Activated CD4-positive, alpha-beta memory T cell treated with anti-CD3 and anti-CD28 coated beads, Interleukin-2, amount 10 ng/mL, durations not matched to agents 7 days and 5 days (primary cell): Measurements from ENCODE around the gene AJAP1. TPM values are rescaled to one million over a fixed set of nuclear protein-coding genes. Genes with fewer than 3 reads are reported as not detected.

Source experiments
- CTCF ChIA-PET: fragments of 350-600 bp; sonication (Branson Sonifier 250); formaldehyde crosslinking; loops from one replicate; lab custom pipeline; 2021; ENCODE audit warnings: antibody characterized with exemption, inconsistent platforms; lab: Charles Lee
- POLR2A ChIA-PET: fragments of 350-600 bp; sonication (Branson Sonifier 250); formaldehyde crosslinking; loops from one replicate; lab custom pipeline; 2021; ENCODE audit warnings: antibody characterized with exemption; lab: Charles Lee
- DNase-seq: peaks from one replicate; pipeline ENCODE4 v3.0.0-alpha.2; 2020
- H3K27ac Mint-ChIP-seq: one replicate; pipeline ENCODE4 v1.8.0; 2021; ENCODE audit warnings: mild to moderate bottlenecking, mixed read lengths
- H3K27me3 Mint-ChIP-seq: one replicate; pipeline ENCODE4 v1.8.0; 2021; ENCODE audit warnings: mixed read lengths
- H3K36me3 Mint-ChIP-seq: one replicate; pipeline ENCODE4 v1.8.0; 2021; ENCODE audit warnings: low read depth, mixed read lengths
- H3K4me1 Mint-ChIP-seq: one replicate; pipeline ENCODE4 v1.8.0; 2021; ENCODE audit warnings: mixed read lengths
- H3K4me3 Mint-ChIP-seq: one replicate; pipeline ENCODE4 v1.8.0; 2021; ENCODE audit warnings: mild to moderate bottlenecking, mixed read lengths
- H3K9me3 Mint-ChIP-seq: one replicate; pipeline ENCODE4 v1.8.0; 2021; ENCODE audit warnings: mixed read lengths
- total RNA-seq, 2 experiments: library from RNA; stranded (reverse); gene quantifications; one replicate each; pipeline ENCODE4 v1.2.3, GENCODE V29; 2021

The AJAP1 gene
- total RNA-seq, 2 experiments from 2014 or later = not detected

GRCh38 chr1:4756851-4757580 lies 102.6 kb downstream of the AJAP1 start:
- H3K4me1 Mint-ChIP-seq = no peaks in the 10 kb centered on the region
- H3K36me3 Mint-ChIP-seq = no peaks in the 10 kb centered on the region
- no peaks in the 10 kb centered on the region for H3K27me3 Mint-ChIP-seq
- H3K27ac Mint-ChIP-seq = no peak overlapping the region
- DNase-seq = no peak
- CTCF ChIA-PET = no interaction called here
- no peak overlapping the region for H3K4me3 Mint-ChIP-seq
- peaks cover 15% of the 10 kb centered on the region for H3K9me3 Mint-ChIP-seq
- POLR2A ChIA-PET = no interaction called here

DNA sequence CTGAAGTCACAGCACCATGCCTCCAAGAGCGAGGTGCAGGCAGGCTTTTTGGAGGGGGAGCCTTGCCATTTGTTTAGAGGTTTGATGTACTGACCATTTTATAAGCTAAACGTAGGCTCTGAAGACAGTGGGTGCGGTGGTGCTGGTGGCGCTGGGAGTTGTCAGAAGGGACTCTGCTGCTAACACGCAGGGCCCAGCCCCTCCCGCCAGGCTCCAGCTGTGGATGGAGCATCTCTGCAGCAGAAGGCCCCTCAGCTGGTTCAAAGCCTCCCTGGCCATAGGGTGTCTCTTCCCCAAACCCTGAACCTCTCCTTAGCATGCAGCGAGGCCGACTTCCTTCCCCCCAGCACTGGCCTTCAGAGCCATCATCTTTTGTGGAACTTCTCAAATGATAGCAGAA lies 105.3 kb downstream of the AJAP1 start:
- H3K4me1 Mint-ChIP-seq = no peaks in the 10 kb centered on the region
- no peak overlapping the region for H3K4me3 Mint-ChIP-seq
- no peak overlapping the region for H3K27ac Mint-ChIP-seq
- DNase-seq = no peak
- no peaks in the 10 kb centered on the region for H3K27me3 Mint-ChIP-seq
- no peaks in the 10 kb centered on the region for H3K36me3 Mint-ChIP-seq
- ChIA-PET CTCF (no interaction called here), POLR2A (no interaction called here)
- peaks cover 15% of the 10 kb centered on the region for H3K9me3 Mint-ChIP-seq

- Mint-ChIP-seq H3K27me3 (no peaks in the 10 kb centered on the region), H3K4me3 (no peak overlapping the region), H3K4me1 (no peaks in the 10 kb centered on the region), H3K36me3 (no peaks in the 10 kb centered on the region), H3K9me3 (peaks cover 15% of the 10 kb centered on the region), H3K27ac (no peak overlapping the region)
- ChIA-PET POLR2A (no interaction called here), CTCF (no interaction called here)
- DNase-seq = no peak
Observed at GRCh38 chr1:4760088-4760487, 105.7 kb downstream of the AJAP1 start.

- Mint-ChIP-seq H3K36me3 (no peaks in the 10 kb centered on the region), H3K27me3 (no peaks in the 10 kb centered on the region), H3K9me3 (peaks cover 15% of the 10 kb centered on the region), H3K4me3 (no peak overlapping the region), H3K27ac (no peak overlapping the region), H3K4me1 (no peaks in the 10 kb centered on the region)
- CTCF ChIA-PET = no interaction called here
- POLR2A ChIA-PET = no interaction called here
- DNase-seq = no peak
Observed at GRCh38 chr1:4761324-4761723, 106.9 kb downstream of the AJAP1 start.

DNA sequence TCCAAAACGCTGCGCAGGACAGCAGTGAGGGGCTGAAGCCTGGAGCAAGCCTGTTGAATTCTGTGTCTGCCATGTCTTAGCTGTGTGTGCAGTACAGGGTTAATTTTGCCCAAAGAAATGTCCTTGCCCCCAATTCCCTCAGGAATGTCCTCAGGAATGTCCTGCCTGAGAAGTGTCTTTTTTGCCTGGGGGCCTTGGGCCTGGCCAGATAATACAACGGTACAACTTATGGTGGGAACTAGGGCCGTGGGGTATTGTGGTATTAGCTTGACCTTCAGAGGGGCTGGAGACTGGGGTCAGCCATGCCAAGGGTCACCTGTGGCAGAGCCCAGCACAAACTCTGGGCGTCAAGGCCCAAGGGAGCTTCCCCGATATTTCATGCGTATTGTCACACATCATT lies 107.7 kb downstream of the AJAP1 start:
- no peaks in the 10 kb centered on the region for H3K27me3 Mint-ChIP-seq
- no peak overlapping the region for H3K4me3 Mint-ChIP-seq
- CTCF ChIA-PET = no interaction called here
- no peaks in the 10 kb centered on the region for H3K4me1 Mint-ChIP-seq
- POLR2A ChIA-PET = no interaction called here
- H3K36me3 Mint-ChIP-seq = no peaks in the 10 kb centered on the region
- DNase-seq = no peak
- H3K27ac Mint-ChIP-seq = no peak overlapping the region
- peaks cover 15% of the 10 kb centered on the region for H3K9me3 Mint-ChIP-seq

- Mint-ChIP-seq H3K36me3 (no peaks in the 10 kb centered on the region), H3K9me3 (no peaks in the 10 kb centered on the region), H3K27ac (no peak overlapping the region), H3K4me1 (no peaks in the 10 kb centered on the region), H3K4me3 (no peak overlapping the region), H3K27me3 (no peaks in the 10 kb centered on the region)
- ChIA-PET CTCF (no interaction called here), POLR2A (no interaction called here)
- no peak for DNase-seq
Observed at GRCh38 chr1:4767308-4767707, 112.9 kb downstream of the AJAP1 start.

- Mint-ChIP-seq H3K4me1 (no peaks in the 10 kb centered on the region), H3K4me3 (no peak overlapping the region), H3K36me3 (no peaks in the 10 kb centered on the region), H3K9me3 (no peaks in the 10 kb centered on the region), H3K27ac (no peak overlapping the region), H3K27me3 (no peaks in the 10 kb centered on the region)
- ChIA-PET POLR2A (no interaction called here), CTCF (no interaction called here)
- DNase-seq = no peak
Observed at GRCh38 chr1:4768553-4768952, 114.1 kb downstream of the AJAP1 start.

- DNase-seq = no peak
- CTCF ChIA-PET = interaction anchor here (0.5 kb wide), 1 partner anchor 150 kb away, joined by 5 read pairs; no protein-coding TSS in a partner anchor
- Mint-ChIP-seq H3K27me3 (no peaks in the 10 kb centered on the region), H3K9me3 (no peaks in the 10 kb centered on the region), H3K4me1 (no peaks in the 10 kb centered on the region), H3K4me3 (no peak overlapping the region), H3K27ac (no peak overlapping the region), H3K36me3 (no peaks in the 10 kb centered on the region)
- POLR2A ChIA-PET = no interaction called here
Observed at GRCh38 chr1:4769516-4770280, 115.3 kb downstream of the AJAP1 start.

DNA sequence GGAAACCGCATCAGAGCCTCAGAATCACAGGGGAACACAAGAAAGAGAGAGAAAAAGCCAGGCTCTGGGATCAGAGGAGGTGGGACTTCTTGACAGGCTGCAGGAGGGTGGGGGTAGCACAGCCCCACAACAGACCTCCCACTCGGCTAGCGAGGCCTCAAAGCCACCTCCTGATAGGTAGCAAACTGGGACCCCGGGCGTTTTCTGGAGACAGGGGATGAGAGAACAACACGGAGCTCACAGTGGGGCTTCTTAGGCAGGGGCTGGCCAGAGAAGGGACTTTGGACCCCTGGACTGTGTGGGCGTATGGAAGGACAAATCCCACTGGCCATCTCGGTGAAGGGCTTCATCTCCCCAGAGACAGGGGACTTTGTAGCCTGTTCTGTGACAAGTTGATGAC lies 116.3 kb downstream of the AJAP1 start:
- no peak overlapping the region for H3K4me3 Mint-ChIP-seq
- no peaks in the 10 kb centered on the region for H3K9me3 Mint-ChIP-seq
- ChIA-PET CTCF (no interaction called here), POLR2A (no interaction called here)
- no peak overlapping the region for H3K27ac Mint-ChIP-seq
- H3K36me3 Mint-ChIP-seq = no peaks in the 10 kb centered on the region
- no peaks in the 10 kb centered on the region for H3K27me3 Mint-ChIP-seq
- no peaks in the 10 kb centered on the region for H3K4me1 Mint-ChIP-seq
- no peak for DNase-seq

DNA sequence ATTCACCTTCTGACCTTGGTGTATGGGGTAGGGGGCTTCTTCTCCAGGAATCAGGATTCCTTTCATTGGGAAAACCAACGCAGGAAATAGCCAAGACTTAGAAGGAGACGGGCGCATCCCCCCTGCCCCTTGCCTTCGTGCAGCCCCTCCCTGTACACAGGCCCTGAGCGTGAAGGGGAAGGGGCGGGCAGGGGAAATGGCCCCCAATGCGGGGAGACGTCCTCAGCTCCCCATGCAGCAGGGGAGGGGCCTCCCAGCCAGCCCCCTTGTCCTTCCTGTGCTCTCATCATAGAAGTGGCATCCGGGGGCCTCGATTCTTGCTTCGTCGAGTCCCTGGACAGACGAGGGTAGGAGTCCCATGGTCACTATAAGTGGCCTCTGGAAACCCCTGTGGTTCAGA lies 116.9 kb downstream of the AJAP1 start:
- POLR2A ChIA-PET = no interaction called here

GRCh38 chr1:4771721-4772120 lies 117.3 kb downstream of the AJAP1 start:
- H3K4me1 Mint-ChIP-seq = no peaks in the 10 kb centered on the region
- DNase-seq = no peak
- H3K4me3 Mint-ChIP-seq = no peak overlapping the region
- ChIA-PET POLR2A (interaction anchor here (0.6 kb wide), 1 partner anchor 1621 kb away, joined by 4 read pairs; no protein-coding TSS in a partner anchor), CTCF (no interaction called here)
- H3K36me3 Mint-ChIP-seq = no peaks in the 10 kb centered on the region
- no peaks in the 10 kb centered on the region for H3K27me3 Mint-ChIP-seq
- no peaks in the 10 kb centered on the region for H3K9me3 Mint-ChIP-seq
- H3K27ac Mint-ChIP-seq = no peak overlapping the region

More for the DNA sequence above, 116.9 kb downstream of the AJAP1 start:
- no peaks in the 10 kb centered on the region for H3K4me1 Mint-ChIP-seq
- H3K4me3 Mint-ChIP-seq = no peak overlapping the region
- CTCF ChIA-PET = no interaction called here
- H3K27me3 Mint-ChIP-seq = no peaks in the 10 kb centered on the region
- no peak overlapping the region for H3K27ac Mint-ChIP-seq
- no peaks in the 10 kb centered on the region for H3K36me3 Mint-ChIP-seq
- no peaks in the 10 kb centered on the region for H3K9me3 Mint-ChIP-seq
- no peak for DNase-seq

- H3K4me1 Mint-ChIP-seq = no peaks in the 10 kb centered on the region
- H3K27me3 Mint-ChIP-seq = no peaks in the 10 kb centered on the region
- H3K36me3 Mint-ChIP-seq = no peaks in the 10 kb centered on the region
- CTCF ChIA-PET = no interaction called here
- H3K9me3 Mint-ChIP-seq = no peaks in the 10 kb centered on the region
- POLR2A ChIA-PET = interaction anchor here (0.6 kb wide), 1 partner anchor 1622 kb away, joined by 4 read pairs; no protein-coding TSS in a partner anchor
- no peak overlapping the region for H3K27ac Mint-ChIP-seq
- no peak overlapping the region for H3K4me3 Mint-ChIP-seq
- no peak for DNase-seq
Observed at GRCh38 chr1:4772294-4773010, 118.0 kb downstream of the AJAP1 start.

GRCh38 chr1:4773226-4773625 lies 118.8 kb downstream of the AJAP1 start:
- Mint-ChIP-seq H3K4me1 (no peaks in the 10 kb centered on the region), H3K27me3 (no peaks in the 10 kb centered on the region), H3K9me3 (no peaks in the 10 kb centered on the region), H3K4me3 (no peak overlapping the region), H3K27ac (no peak overlapping the region), H3K36me3 (no peaks in the 10 kb centered on the region)
- no peak for DNase-seq
- POLR2A ChIA-PET = no interaction called here
- CTCF ChIA-PET = no interaction called here
